Ovary (tissue), 9 donors: ENCODE measurements around the gene FOCAD. TPM values are rescaled to one million over a fixed set of nuclear protein-coding genes. Genes with fewer than 3 reads are reported as not detected.

Experiments used
- DNase-seq, 5 donors: peaks; one replicate each; pipeline ENCODE4 v3.0.0-alpha.2; 2019 to 2020
- H3K27ac ChIP-seq, 2 donors: fragments of 200-600 bp; one replicate each; pipeline versions ENCODE4 v1.5.1 to v1.8.0; 2019 to 2022
- H3K27me3 ChIP-seq: fragments of 200-600 bp; one replicate; pipeline ENCODE4 v1.8.0; 2022
- H3K36me3 ChIP-seq: fragments of 200-600 bp; sonication (generic); one replicate; pipeline ENCODE4 v1.5.1; 2019
- H3K4me1 ChIP-seq: one replicate; pipeline ENCODE4 v1.8.1; 2013; ENCODE audit warnings: mild to moderate bottlenecking, moderate library complexity; ENCODE audit not compliant: insufficient read depth
- H3K4me3 ChIP-seq: fragments of 200-600 bp; sonication (generic); one replicate; pipeline ENCODE4 v1.5.1; 2017
- H3K9me3 ChIP-seq, 2 donors: fragments of 200-600 bp in 1 of 2; sonication (generic) in 1 of 2; one replicate each; pipeline versions ENCODE4 v1.5.1 to v1.8.1; 2013 to 2019; ENCODE audit warnings: mild to moderate bottlenecking in 1 of 2, moderate library complexity in 1 of 2
- EP300 ChIP-seq: sonication (generic); formaldehyde crosslinking; IDR thresholded peaks from one replicate; pipeline ENCODE4 v1.6.1; 2017; ENCODE audit warnings: antibody characterized with exemption
- POLR2A ChIP-seq: fragments of 450-650 bp; IDR thresholded peaks from one replicate; pipeline ENCODE4 v1.6.1; 2017; ENCODE audit warnings: antibody characterized with exemption, mild to moderate bottlenecking, moderate library complexity
- WGBS, 3 donors: extraction: QIAGEN DNeasy Blood & Tissue Kit in 1 of 3; methylation state at CpG; one replicate each; pipeline versions ENCODE4 v1.1.5 to v1.1.7; 2013 to 2017; 5-methylcytosine and 5-hydroxymethylcytosine counted together
- intact Hi-C, 4 donors: fragments of 100-400 bp; cut with DNase I; formaldehyde crosslinking; loops; one replicate each; pipeline versions ENCODE4 v1.11.0 to v1.15.1; 2022 to 2023
- polyA plus RNA-seq, 2 donors: library from polyadenylated mRNA; stranded (reverse); fragments of 200-250 nt in 1 of 2; fragments of 350-450 nt in 1 of 2; fragmentation: Illumina TruSeq in 1 of 2; extraction: RNeasy Lipid Tissue Mini Kit (QIAGEN cat#74804) in 1 of 2; gene quantifications; one replicate each; pipeline ENCODE4 v1.2.3, GENCODE V29; 2013 to 2014
- total RNA-seq, 7 donors: library from RNA; depleted of rRNA in 2 of 7; stranded (reverse); fragments of >200 nt in 2 of 7; fragmentation: NEBNext Ultra II Directional in 3 of 7; extraction: Animal tissue kit (Norgen Biotek cat#: 25700) in 3 of 7; gene quantifications; one replicate each; pipeline versions ENCODE4 v1.1.0 to v1.2.4, GENCODE V29; 2016 to 2023
- TF ChIP-seq, protein P1 (sequence below), 3 donors: fragments of 450-650 bp in 2 of 3; fragments of 200-600 bp in 1 of 3; IDR thresholded peaks; one replicate each; pipeline versions ENCODE4 v1.5.1 to v1.8.0; 2016 to 2022; ENCODE audit warnings: antibody characterized with exemption in 3 of 3, mild to moderate bottlenecking in 1 of 3
- donor health status: DM: no; HTN: no; CAD: no; lungs with moderate emphysema.
- donor health status: DM: no; HTN: no; CAD: no.
- donor health status: Bipolar disorder and iron deficiency.
- donor health status: DM: yes; HTN: yes; CAD: no.
- donor health status: DM: no; HTN: no; CAD: no.
- donor health status: DM: yes; HTN: yes; CAD: no.

Gene FOCAD
- total and polyA plus RNA-seq, 9 donors, result 5.4 to 39.2 (median 22.2) TPM

DNA sequence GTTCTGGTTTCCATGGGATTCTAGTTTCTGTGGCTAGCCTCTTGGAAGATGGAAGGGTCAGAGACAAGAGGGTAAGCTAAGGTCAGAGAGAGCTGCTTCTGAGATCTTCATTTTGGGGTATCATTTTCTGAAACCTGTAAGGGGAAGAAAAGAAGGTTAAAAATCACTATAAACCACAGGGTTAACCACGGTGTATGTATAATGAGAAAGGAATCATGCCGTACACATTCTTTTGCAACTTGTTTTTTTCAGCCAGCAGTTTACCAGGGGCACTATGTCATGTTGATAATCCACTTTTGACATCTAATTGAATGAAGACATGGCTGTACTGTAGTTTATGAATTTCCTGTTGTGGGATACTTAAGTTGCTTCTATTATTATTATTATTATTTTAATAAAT is 164.4 kb downstream of the FOCAD start:
- Histone ChIP-seq H3K4me3 (no peak overlapping the region), H3K9me3 (no peaks in the 10 kb centered on the region), H3K4me1 (no peaks in the 10 kb centered on the region), H3K27me3 (no peaks in the 10 kb centered on the region), H3K36me3 (no peaks in the 10 kb centered on the region), H3K27ac (no peak overlapping the region)
- 67 to 83% (median 74%) methylated on average over 2 of the region's 2 CpGs for WGBS, 3 donors
- TF ChIP-seq POLR2A (no peak), EP300 (no peak)
- TF ChIP-seq, protein P1, sequence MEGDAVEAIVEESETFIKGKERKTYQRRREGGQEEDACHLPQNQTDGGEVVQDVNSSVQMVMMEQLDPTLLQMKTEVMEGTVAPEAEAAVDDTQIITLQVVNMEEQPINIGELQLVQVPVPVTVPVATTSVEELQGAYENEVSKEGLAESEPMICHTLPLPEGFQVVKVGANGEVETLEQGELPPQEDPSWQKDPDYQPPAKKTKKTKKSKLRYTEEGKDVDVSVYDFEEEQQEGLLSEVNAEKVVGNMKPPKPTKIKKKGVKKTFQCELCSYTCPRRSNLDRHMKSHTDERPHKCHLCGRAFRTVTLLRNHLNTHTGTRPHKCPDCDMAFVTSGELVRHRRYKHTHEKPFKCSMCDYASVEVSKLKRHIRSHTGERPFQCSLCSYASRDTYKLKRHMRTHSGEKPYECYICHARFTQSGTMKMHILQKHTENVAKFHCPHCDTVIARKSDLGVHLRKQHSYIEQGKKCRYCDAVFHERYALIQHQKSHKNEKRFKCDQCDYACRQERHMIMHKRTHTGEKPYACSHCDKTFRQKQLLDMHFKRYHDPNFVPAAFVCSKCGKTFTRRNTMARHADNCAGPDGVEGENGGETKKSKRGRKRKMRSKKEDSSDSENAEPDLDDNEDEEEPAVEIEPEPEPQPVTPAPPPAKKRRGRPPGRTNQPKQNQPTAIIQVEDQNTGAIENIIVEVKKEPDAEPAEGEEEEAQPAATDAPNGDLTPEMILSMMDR (IDR thresholded peaks at IDR 0.05), result no peak
- no peak for DNase-seq
- intact Hi-C loops, result no loop called here

DNA sequence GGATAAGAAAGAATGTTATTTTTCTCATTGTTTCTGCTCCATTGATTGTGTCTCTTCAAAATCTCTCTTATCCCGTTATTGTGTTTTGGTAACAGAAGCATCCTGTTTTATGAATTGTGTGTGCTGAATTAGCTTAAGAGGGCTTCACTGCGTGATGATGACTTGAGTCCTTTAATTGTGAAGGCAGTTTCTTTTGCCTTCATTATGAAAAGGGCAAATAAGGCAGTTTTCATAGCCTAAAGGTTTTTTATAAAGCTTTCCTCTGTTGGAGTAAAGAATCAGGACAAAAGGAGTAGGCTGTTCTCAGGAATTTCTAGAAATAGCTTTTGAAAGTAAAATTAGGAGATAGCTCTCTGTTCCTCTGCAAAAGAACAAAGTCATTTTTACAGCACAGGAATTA is 169.8 kb downstream of the FOCAD start:
- no peaks in the 10 kb centered on the region for H3K27me3 ChIP-seq
- no peak for TF ChIP-seq EP300
- no peak for TF ChIP-seq POLR2A
- TF ChIP-seq, protein P1 (IDR thresholded peaks at IDR 0.05), result no peak
- H3K27ac ChIP-seq, result no peak overlapping the region
- no peaks in the 10 kb centered on the region for H3K36me3 ChIP-seq
- H3K4me3 ChIP-seq, result no peak overlapping the region
- DNase-seq, result no peak
- intact Hi-C loops, result no loop called here
- H3K4me1 ChIP-seq, result no peaks in the 10 kb centered on the region
- H3K9me3 ChIP-seq, result no peaks in the 10 kb centered on the region
- 22 to 48% (median 30%) methylated on average over 2 of the region's 2 CpGs for WGBS, 3 donors

DNA sequence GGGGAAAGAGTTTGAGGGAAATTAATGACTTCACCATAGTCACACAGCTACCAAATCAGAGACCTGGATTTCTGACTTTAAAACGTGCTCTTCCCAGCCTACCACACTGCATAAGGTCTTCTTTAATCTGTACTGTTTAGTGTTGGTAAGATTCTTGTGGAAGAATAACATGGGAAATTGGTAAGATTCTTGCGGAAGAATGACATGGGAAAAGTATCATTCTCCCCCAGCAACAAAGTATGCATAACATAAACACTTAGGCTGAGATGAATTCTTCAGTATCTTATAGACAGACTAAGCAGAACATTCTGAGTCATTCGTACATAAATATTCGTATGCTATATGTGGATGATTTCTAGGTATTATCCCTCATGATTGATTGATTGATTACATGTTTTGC is 170.4 kb downstream of the FOCAD start:
- WGBS, 3 donors, result 36 to 63% (median 42%) methylated on average over 4 of the region's 4 CpGs
- intact Hi-C loops, result no loop called here
- TF ChIP-seq POLR2A (no peak), EP300 (no peak)
- TF ChIP-seq, protein P1 (IDR thresholded peaks at IDR 0.05), result no peak
- Histone ChIP-seq H3K9me3 (no peaks in the 10 kb centered on the region), H3K36me3 (no peaks in the 10 kb centered on the region), H3K27me3 (no peaks in the 10 kb centered on the region), H3K27ac (no peak overlapping the region), H3K4me1 (no peaks in the 10 kb centered on the region), H3K4me3 (no peak overlapping the region)
- no peak for DNase-seq

DNA sequence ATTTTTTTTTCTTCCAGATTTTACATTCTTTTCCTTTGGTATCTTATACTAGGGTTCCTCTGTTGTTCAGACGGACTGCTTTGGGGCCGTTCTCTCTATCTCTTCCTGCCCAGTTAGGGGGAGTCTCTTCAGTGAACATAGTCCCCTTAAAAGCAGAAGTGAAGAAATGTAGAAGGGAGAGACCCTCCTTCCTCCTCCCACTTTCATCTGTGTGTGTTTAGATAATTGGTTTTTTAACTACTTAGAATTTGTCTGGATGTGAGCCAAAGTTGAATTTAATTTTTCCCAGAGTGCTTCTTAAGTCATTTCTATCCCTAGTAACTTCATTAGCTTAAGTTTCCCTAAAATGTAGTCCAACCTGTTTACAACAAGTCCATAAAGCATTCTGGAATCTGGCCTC is 179.9 kb downstream of the FOCAD start:
- whole genome bisulfite sequencing, 3 donors, result 37 to 84% (median 54%) methylated on average over 2 of the region's 2 CpGs

More for the DNA sequence above, 179.9 kb downstream of the FOCAD start:
- no peak overlapping the region for H3K27ac ChIP-seq
- no peak for TF ChIP-seq EP300
- TF ChIP-seq POLR2A, result no peak
- TF ChIP-seq, protein P1 (IDR thresholded peaks at IDR 0.05), result no peak
- H3K9me3 ChIP-seq, result no peaks in the 10 kb centered on the region
- intact Hi-C loops, result no loop called here
- no peak for DNase-seq
- no peaks in the 10 kb centered on the region for H3K4me1 ChIP-seq
- no peaks in the 10 kb centered on the region for H3K36me3 ChIP-seq
- no peak overlapping the region for H3K4me3 ChIP-seq
- no peaks in the 10 kb centered on the region for H3K27me3 ChIP-seq
